GM12801 (cell line): ENCODE measurements around the gene TMEM184B.

ENCODE experiments used
- CTCF ChIP-seq: IDR thresholded peaks from one replicate; pipeline ENCODE4 v1.5.1; 2011; ENCODE audit warnings: control low read depth; ENCODE audit not compliant: insufficient read length; ENCODE audit errors: extremely low read depth

TMEM184B gene

GRCh38 chr22:38303974-38304373, 31.2 kb upstream of the TMEM184B start:
- TF ChIP-seq CTCF, result no peak

- no peak for TF ChIP-seq CTCF
Measured at GRCh38 chr22:38302906-38303305, 30.1 kb upstream of the TMEM184B start.

- TF ChIP-seq CTCF, result no peak
Measured at GRCh38 chr22:38300946-38301345, 28.1 kb upstream of the TMEM184B start.

- TF ChIP-seq CTCF, result no peak
Measured at GRCh38 chr22:38300197-38300945, 27.6 kb upstream of the TMEM184B start.

GRCh38 chr22:38299770-38300102, 26.9 kb upstream of the TMEM184B start:
- TF ChIP-seq CTCF, result no peak

GRCh38 chr22:38298312-38299005, 25.6 kb upstream of the TMEM184B start:
- no peak for TF ChIP-seq CTCF

GRCh38 chr22:38296372-38296771, 23.6 kb upstream of the TMEM184B start:
- TF ChIP-seq CTCF, result no peak
